Measurements from ENCODE around the gene CEND1.
A peak's percentile ranks its signal among the peaks of the same experiment; 100 is the strongest.

Gene CEND1

GRCh38 chr11:765802-766091 lies 24.1 kb downstream of the CEND1 start:
- no peak for DNase-seq (ENCODE audit: low spot score)
- Mint-ChIP-seq H3K27me3 (ENCODE audit: low read depth) (no peaks in the 10 kb centered on the region), H3K36me3 (ENCODE audit: low read depth) (peaks cover 29% of the 10 kb centered on the region), H3K27ac (no peak overlapping the region), H3K4me1 (ENCODE audit: low read depth) (peaks cover 3% of the 10 kb centered on the region), H3K4me3 (no peak overlapping the region), H3K9me3 (no peaks in the 10 kb centered on the region)

- H3K9me3 Mint-ChIP-seq, result no peaks in the 10 kb centered on the region
- peaks cover 3% of the 10 kb centered on the region for H3K4me1 Mint-ChIP-seq (ENCODE audit: low read depth)
- H3K4me3 Mint-ChIP-seq, result no peak overlapping the region
- H3K27ac Mint-ChIP-seq, result no peak overlapping the region
- peaks cover 30% of the 10 kb centered on the region for H3K36me3 Mint-ChIP-seq (ENCODE audit: low read depth)
- DNase-seq (ENCODE audit: low spot score), result peak; percentile 38
- H3K27me3 Mint-ChIP-seq (ENCODE audit: low read depth), result no peaks in the 10 kb centered on the region
These were observed 24.7 kb downstream of the CEND1 start for GRCh38 chr11:765025-765801.

DNA sequence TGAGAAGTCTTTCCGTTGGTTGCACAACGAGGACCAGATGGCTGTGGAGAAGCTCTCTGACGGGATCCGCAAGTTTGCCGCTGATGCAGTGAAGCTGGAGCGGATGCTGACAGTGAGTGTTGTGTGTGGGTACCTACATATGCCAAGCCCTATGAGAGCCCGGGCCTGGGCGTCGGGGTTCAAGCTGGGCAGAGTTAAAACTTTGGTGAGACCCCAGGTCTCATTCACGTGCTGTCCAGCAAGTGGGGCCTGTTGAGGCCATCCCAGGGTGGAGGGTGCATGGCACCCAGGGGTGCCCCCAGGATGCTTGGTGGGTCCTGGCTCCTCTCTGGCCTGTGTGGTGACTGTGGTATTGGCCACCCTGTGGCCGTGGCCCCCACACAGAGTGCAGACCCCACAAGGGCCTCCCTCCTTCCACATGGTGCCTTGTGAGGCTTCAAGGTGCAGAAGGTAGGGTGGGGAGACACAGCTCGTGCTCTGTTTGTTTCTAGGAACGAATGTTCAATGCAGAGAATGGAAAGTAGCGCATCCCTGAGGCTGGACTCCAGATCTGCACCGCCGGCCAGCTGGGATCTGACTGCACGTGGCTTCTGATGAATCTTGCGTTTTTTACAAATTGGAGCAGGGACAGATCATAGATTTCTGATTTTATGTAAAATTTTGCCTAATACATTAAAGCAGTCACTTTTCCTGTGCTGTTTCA lies 25.4 kb downstream of the CEND1 start:
- H3K4me1 Mint-ChIP-seq (ENCODE audit: low read depth), result peaks cover 3% of the 10 kb centered on the region
- H3K27me3 Mint-ChIP-seq (ENCODE audit: low read depth), result no peaks in the 10 kb centered on the region
- H3K4me3 Mint-ChIP-seq, result no peak overlapping the region
- no peak overlapping the region for H3K27ac Mint-ChIP-seq
- H3K36me3 Mint-ChIP-seq (ENCODE audit: low read depth), result peaks cover 36% of the 10 kb centered on the region
- no peak for DNase-seq (ENCODE audit: low spot score)
- H3K9me3 Mint-ChIP-seq, result no peaks in the 10 kb centered on the region

DNA sequence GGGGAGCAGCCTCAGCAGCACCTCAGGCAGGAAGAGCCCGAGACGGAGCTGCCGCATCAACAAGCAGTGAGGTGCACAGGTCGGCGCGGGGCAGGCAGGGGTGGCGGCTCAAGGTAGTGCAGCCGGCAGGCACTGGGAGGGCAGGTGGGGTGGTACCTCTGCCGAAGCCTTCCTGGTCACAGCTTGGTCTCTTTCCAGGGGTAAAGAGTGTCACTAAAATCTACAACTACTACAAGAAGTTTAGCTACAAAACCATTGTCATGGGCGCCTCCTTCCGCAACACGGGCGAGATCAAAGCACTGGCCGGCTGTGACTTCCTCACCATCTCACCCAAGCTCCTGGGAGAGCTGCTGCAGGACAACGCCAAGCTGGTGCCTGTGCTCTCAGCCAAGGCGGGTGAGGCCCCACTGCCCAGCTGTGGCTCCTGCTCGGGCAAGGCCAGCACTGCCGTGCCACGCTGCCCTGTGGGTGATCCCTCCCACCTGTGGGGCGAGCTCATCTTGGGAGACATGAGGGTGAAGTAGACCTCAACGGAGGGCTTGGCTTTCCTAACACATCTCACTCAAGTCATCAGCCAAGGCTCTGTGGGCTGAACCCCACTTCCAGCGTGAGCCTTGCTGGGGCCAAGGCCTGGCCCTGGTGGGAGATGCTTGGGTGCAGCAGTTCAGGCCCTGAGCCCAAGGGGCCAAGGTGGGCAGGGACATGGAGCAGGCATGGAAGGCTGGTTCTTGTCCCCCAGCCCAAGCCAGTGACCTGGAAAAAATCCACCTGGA lies 26.2 kb downstream of the CEND1 start:
- H3K27me3 Mint-ChIP-seq (ENCODE audit: low read depth), result no peaks in the 10 kb centered on the region
- H3K27ac Mint-ChIP-seq, result peak overlapping the region; percentile 26

GRCh38 chr11:763073-763463 lies 26.8 kb downstream of the CEND1 start:
- H3K27ac Mint-ChIP-seq, result peak overlapping the region; percentile 26
- H3K4me3 Mint-ChIP-seq, result no peak overlapping the region
- no peak for DNase-seq (ENCODE audit: low spot score)
- H3K9me3 Mint-ChIP-seq, result no peaks in the 10 kb centered on the region
- peaks cover 3% of the 10 kb centered on the region for H3K4me1 Mint-ChIP-seq (ENCODE audit: low read depth)
- H3K36me3 Mint-ChIP-seq (ENCODE audit: low read depth), result peaks cover 38% of the 10 kb centered on the region
- no peaks in the 10 kb centered on the region for H3K27me3 Mint-ChIP-seq (ENCODE audit: low read depth)

More for the DNA sequence above, 26.2 kb downstream of the CEND1 start:
- DNase-seq (ENCODE audit: low spot score), result no peak
- Mint-ChIP-seq H3K9me3 (no peaks in the 10 kb centered on the region), H3K4me3 (no peak overlapping the region), H3K36me3 (ENCODE audit: low read depth) (peaks cover 36% of the 10 kb centered on the region), H3K4me1 (ENCODE audit: low read depth) (peaks cover 3% of the 10 kb centered on the region)

GRCh38 chr11:762421-763072 lies 27.3 kb downstream of the CEND1 start:
- Mint-ChIP-seq H3K9me3 (no peaks in the 10 kb centered on the region), H3K27ac (no peak overlapping the region), H3K27me3 (ENCODE audit: low read depth) (no peaks in the 10 kb centered on the region), H3K4me3 (no peak overlapping the region), H3K36me3 (ENCODE audit: low read depth) (peaks cover 40% of the 10 kb centered on the region), H3K4me1 (ENCODE audit: low read depth) (peaks cover 3% of the 10 kb centered on the region)
- DNase-seq (ENCODE audit: low spot score), result no peak

GRCh38 chr11:761526-762108 lies 28.3 kb downstream of the CEND1 start:
- Mint-ChIP-seq H3K27me3 (ENCODE audit: low read depth) (no peaks in the 10 kb centered on the region), H3K9me3 (no peaks in the 10 kb centered on the region), H3K4me1 (ENCODE audit: low read depth) (peaks cover 3% of the 10 kb centered on the region), H3K4me3 (no peak overlapping the region), H3K36me3 (ENCODE audit: low read depth) (peaks cover 43% of the 10 kb centered on the region), H3K27ac (no peak overlapping the region)
- DNase-seq (ENCODE audit: low spot score), result no peak

GRCh38 chr11:760236-760635 lies 29.7 kb downstream of the CEND1 start:
- DNase-seq (ENCODE audit: low spot score), result no peak
- Mint-ChIP-seq H3K9me3 (no peaks in the 10 kb centered on the region), H3K36me3 (ENCODE audit: low read depth) (peaks cover 37% of the 10 kb centered on the region), H3K27me3 (ENCODE audit: low read depth) (no peaks in the 10 kb centered on the region), H3K4me1 (ENCODE audit: low read depth) (peaks cover 3% of the 10 kb centered on the region), H3K4me3 (no peak overlapping the region), H3K27ac (no peak overlapping the region)

- Mint-ChIP-seq H3K27me3 (ENCODE audit: low read depth) (no peaks in the 10 kb centered on the region), H3K4me3 (peak overlapping the region; percentile 63), H3K4me1 (ENCODE audit: low read depth) (peaks cover 20% of the 10 kb centered on the region), H3K27ac (peak overlapping the region; percentile 60), H3K9me3 (no peaks in the 10 kb centered on the region), H3K36me3 (ENCODE audit: low read depth) (peaks cover 5% of the 10 kb centered on the region)
- no peak for DNase-seq (ENCODE audit: low spot score)
These were observed 40.2 kb downstream of the CEND1 start for GRCh38 chr11:749731-750130.

DNA sequence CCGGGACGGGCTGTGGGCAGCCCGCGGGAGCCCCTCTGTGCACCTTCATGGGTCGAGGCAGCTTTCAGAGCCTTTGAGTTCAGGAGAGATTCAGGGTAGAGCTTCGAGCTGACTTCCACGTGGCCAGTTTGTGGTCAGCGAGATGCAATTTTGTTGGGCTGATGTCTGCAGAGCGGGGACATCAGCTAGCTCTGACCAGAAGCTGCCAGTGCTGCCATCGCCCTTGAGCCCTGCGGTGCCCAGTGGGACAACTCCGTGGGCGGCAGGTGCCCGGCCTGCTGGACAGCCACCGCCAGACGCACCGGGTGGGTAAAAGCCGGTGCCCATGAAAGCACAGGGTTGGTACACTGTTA lies 41.9 kb downstream of the CEND1 start:
- Mint-ChIP-seq H3K4me3 (peak overlapping the region; percentile 91), H3K9me3 (no peaks in the 10 kb centered on the region), H3K36me3 (ENCODE audit: low read depth) (peaks cover 5% of the 10 kb centered on the region), H3K27ac (peak overlapping the region; percentile 83), H3K4me1 (ENCODE audit: low read depth) (peaks cover 20% of the 10 kb centered on the region), H3K27me3 (ENCODE audit: low read depth) (no peaks in the 10 kb centered on the region)
- no peak for DNase-seq (ENCODE audit: low spot score)

- peak; percentile 95 for DNase-seq (ENCODE audit: low spot score)
- Mint-ChIP-seq H3K9me3 (no peaks in the 10 kb centered on the region), H3K27me3 (ENCODE audit: low read depth) (no peaks in the 10 kb centered on the region), H3K4me3 (peak within 1 kb of the TSS; percentile 92), H3K36me3 (ENCODE audit: low read depth) (peaks cover 5% of the 10 kb centered on the region), H3K4me1 (ENCODE audit: low read depth) (peaks cover 17% of the 10 kb centered on the region), H3K27ac (peak within 1 kb of the TSS; percentile 84)
These were observed 42.5 kb downstream of the CEND1 start, which contains the start of gene TALDO1 for GRCh38 chr11:747158-748006. Gene TALDO1 (plus strand): TSS chr11:747464. CDS start chr11:747482, 18 bp downstream.

- peaks cover 5% of the 10 kb centered on the region for H3K36me3 Mint-ChIP-seq (ENCODE audit: low read depth)
- no peak for DNase-seq (ENCODE audit: low spot score)
- H3K4me1 Mint-ChIP-seq (ENCODE audit: low read depth), result peaks cover 17% of the 10 kb centered on the region
- no peaks in the 10 kb centered on the region for H3K9me3 Mint-ChIP-seq
- H3K27me3 Mint-ChIP-seq (ENCODE audit: low read depth), result no peaks in the 10 kb centered on the region
- H3K27ac Mint-ChIP-seq, result peak overlapping the region; percentile 84
- peak overlapping the region; percentile 92 for H3K4me3 Mint-ChIP-seq
These were observed 43.4 kb downstream of the CEND1 start for GRCh38 chr11:746289-747157.

All from T-helper 2 cell treated with Interferon-gamma antibody and Interleukin-4, amounts not matched to agents 5 μg/mL and 100 μg/mL, for 36 hours (primary cell).